ENCODE results near the gene MYO9B. TPM values are rescaled to one million over a fixed set of nuclear protein-coding genes. Genes with fewer than 3 reads are reported as not detected.

Gene MYO9B
- total RNA-seq, 1 experiment from 2014 or later = 103 TPM

DNA sequence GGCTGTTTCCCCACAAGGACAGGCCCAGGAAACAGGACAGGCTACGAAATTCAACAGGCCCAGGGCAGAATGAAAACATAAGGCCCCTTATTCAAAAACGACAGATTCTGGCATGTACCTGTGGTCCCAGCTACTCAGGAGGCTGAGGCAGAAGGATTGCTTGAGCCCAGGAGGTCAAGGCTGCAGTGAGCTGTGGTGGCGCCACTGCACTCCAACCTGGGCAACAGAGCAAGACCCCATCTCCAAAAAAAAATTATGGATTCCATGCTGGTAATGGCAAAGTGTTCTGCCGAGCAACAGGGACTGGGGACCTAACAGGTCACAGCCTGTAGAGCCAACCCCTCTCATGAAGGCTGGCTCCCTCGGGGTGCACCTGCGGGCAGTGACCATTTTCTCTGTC lies 87.0 kb downstream of the MYO9B start:
- Histone ChIP-seq H3K36me3 (ENCODE audit: low read depth) (peaks cover 24% of the 10 kb centered on the region), H2AFZ (no peak overlapping the region), H3F3A (ENCODE audit: insufficient read depth, low read depth) (peaks cover 17% of the 10 kb centered on the region), H3K27ac (no peak overlapping the region), H3K4me2 (no peak overlapping the region), H3K27me3 (ENCODE audit: insufficient read depth, low read depth) (no peaks in the 10 kb centered on the region), H3K4me1 (replicated peaks; ENCODE audit: insufficient read depth) (no peaks in the 10 kb centered on the region), H3K79me2 (ENCODE audit: low read depth) (no peaks in the 10 kb centered on the region), H4K20me1 (ENCODE audit: insufficient read depth) (no peaks in the 10 kb centered on the region), H3K9me2 (ENCODE audit: insufficient read depth) (no peaks in the 10 kb centered on the region), H3K4me3 (no peak overlapping the region), H3K9me3 (ENCODE audit: insufficient read depth, low read depth) (no peaks in the 10 kb centered on the region; the same call in 1 of the 2 replicates)
- CTCF ChIA-PET = no interaction called here
- intact Hi-C loops (cut with micrococcal nuclease; ENCODE audit: unreplicated experiment) = no loop called here
- DNase-seq = no peak
- no TSS peak for BruUV-seq (replicated peaks)
- no peak for TF ChIP-seq EZH2 (IDR thresholded peaks at IDR 0.05; ENCODE audit: low read depth)
- TF ChIP-seq, protein P1, sequence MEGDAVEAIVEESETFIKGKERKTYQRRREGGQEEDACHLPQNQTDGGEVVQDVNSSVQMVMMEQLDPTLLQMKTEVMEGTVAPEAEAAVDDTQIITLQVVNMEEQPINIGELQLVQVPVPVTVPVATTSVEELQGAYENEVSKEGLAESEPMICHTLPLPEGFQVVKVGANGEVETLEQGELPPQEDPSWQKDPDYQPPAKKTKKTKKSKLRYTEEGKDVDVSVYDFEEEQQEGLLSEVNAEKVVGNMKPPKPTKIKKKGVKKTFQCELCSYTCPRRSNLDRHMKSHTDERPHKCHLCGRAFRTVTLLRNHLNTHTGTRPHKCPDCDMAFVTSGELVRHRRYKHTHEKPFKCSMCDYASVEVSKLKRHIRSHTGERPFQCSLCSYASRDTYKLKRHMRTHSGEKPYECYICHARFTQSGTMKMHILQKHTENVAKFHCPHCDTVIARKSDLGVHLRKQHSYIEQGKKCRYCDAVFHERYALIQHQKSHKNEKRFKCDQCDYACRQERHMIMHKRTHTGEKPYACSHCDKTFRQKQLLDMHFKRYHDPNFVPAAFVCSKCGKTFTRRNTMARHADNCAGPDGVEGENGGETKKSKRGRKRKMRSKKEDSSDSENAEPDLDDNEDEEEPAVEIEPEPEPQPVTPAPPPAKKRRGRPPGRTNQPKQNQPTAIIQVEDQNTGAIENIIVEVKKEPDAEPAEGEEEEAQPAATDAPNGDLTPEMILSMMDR (conservative IDR thresholded peaks at IDR 0.05) = no peak
- POLR2A ChIA-PET (ENCODE audit: unreplicated experiment) = no interaction called here

GRCh38 chr19:17163652-17164051 lies 88.1 kb downstream of the MYO9B start:
- no TSS peak for BruUV-seq (replicated peaks)
- no peaks in the 10 kb centered on the region for H4K20me1 ChIP-seq (ENCODE audit: insufficient read depth)
- peaks cover 24% of the 10 kb centered on the region for H3K36me3 ChIP-seq (ENCODE audit: low read depth)
- POLR2A ChIA-PET (ENCODE audit: unreplicated experiment) = interaction anchor here (0.7 kb wide), 1 partner anchor 1521 kb away, joined by 4 read pairs; no protein-coding TSS in a partner anchor
- H3K27me3 ChIP-seq (ENCODE audit: insufficient read depth, low read depth) = no peaks in the 10 kb centered on the region
- no peaks in the 10 kb centered on the region for H3K79me2 ChIP-seq (ENCODE audit: low read depth)
- H3K4me2 ChIP-seq = no peak overlapping the region
- H3K9me3 ChIP-seq (ENCODE audit: insufficient read depth, low read depth) = no peaks in the 10 kb centered on the region; the same call in 1 of the 2 replicates
- intact Hi-C loops (cut with micrococcal nuclease; ENCODE audit: unreplicated experiment) = no loop called here
- no peak for TF ChIP-seq EZH2 (IDR thresholded peaks at IDR 0.05; ENCODE audit: low read depth)
- TF ChIP-seq, protein P1 (conservative IDR thresholded peaks at IDR 0.05) = no peak
- H3K9me2 ChIP-seq (ENCODE audit: insufficient read depth) = no peaks in the 10 kb centered on the region
- H3K4me3 ChIP-seq = no peak overlapping the region
- no peak overlapping the region for H2AFZ ChIP-seq
- no peak overlapping the region for H3K27ac ChIP-seq
- CTCF ChIA-PET = interaction anchor here (0.6 kb wide), 1 partner anchor 25 kb away, joined by 8 read pairs; no protein-coding TSS in a partner anchor
- H3F3A ChIP-seq (ENCODE audit: insufficient read depth, low read depth) = peaks cover 17% of the 10 kb centered on the region
- no peaks in the 10 kb centered on the region for H3K4me1 ChIP-seq (replicated peaks; ENCODE audit: insufficient read depth)
- no peak for DNase-seq

- no TSS peak for BruUV-seq (replicated peaks)
Measured at GRCh38 chr19:17164639-17165038, 89.1 kb downstream of the MYO9B start.

More at GRCh38 chr19:17164639-17165038, 89.1 kb downstream of the MYO9B start:
- Histone ChIP-seq H3K4me1 (replicated peaks; ENCODE audit: insufficient read depth) (no peaks in the 10 kb centered on the region), H3K4me3 (no peak overlapping the region), H3K9me3 (ENCODE audit: insufficient read depth, low read depth) (no peaks in the 10 kb centered on the region; the same call in 1 of the 2 replicates), H3K27me3 (ENCODE audit: insufficient read depth, low read depth) (no peaks in the 10 kb centered on the region), H3K36me3 (ENCODE audit: low read depth) (peaks cover 20% of the 10 kb centered on the region), H4K20me1 (ENCODE audit: insufficient read depth) (no peaks in the 10 kb centered on the region), H3K27ac (no peak overlapping the region), H3F3A (ENCODE audit: insufficient read depth, low read depth) (peaks cover 13% of the 10 kb centered on the region), H2AFZ (no peak overlapping the region), H3K79me2 (ENCODE audit: low read depth) (no peaks in the 10 kb centered on the region), H3K4me2 (no peak overlapping the region), H3K9me2 (ENCODE audit: insufficient read depth) (no peaks in the 10 kb centered on the region)
- ChIA-PET CTCF (interaction anchor here (0.7 kb wide), 1 partner anchor 38 kb away, joined by 8 read pairs; no protein-coding TSS in a partner anchor), POLR2A (ENCODE audit: unreplicated experiment) (interaction anchor here (0.7 kb wide), 1 partner anchor 1522 kb away, joined by 4 read pairs; no protein-coding TSS in a partner anchor)
- TF ChIP-seq, protein P1 (conservative IDR thresholded peaks at IDR 0.05) = no peak
- no peak for TF ChIP-seq EZH2 (IDR thresholded peaks at IDR 0.05; ENCODE audit: low read depth)
- DNase-seq = no peak
- intact Hi-C loops (cut with micrococcal nuclease; ENCODE audit: unreplicated experiment) = no loop called here

Measured in PC-9 (cell line).